A549 (cell line): ENCODE measurements around the gene ASGR1.

ENCODE experiments used
- MAX ChIP-seq: IDR thresholded peaks from 2 replicates; pipeline ENCODE4 v1.6.1; 2012
- POLR2A ChIP-seq: IDR thresholded peaks from 2 replicates; pipeline ENCODE4 v1.6.1; 2012; ENCODE audit warnings: mild to moderate bottlenecking, low read length
- RNF2 ChIP-seq: fragments of 200-600 bp; sonication (generic); IDR thresholded peaks from 2 replicates; pipeline ENCODE4 v1.6.1; 2016; ENCODE audit warnings: low read depth, mild to moderate bottlenecking, antibody characterized with exemption, moderate library complexity, borderline replicate concordance
- ZFP36 ChIP-seq: fragments of 450-650 bp; IDR thresholded peaks from 2 replicates; pipeline ENCODE4 v1.6.1; 2014; ENCODE audit warnings: borderline replicate concordance; ENCODE audit not compliant: partially characterized antibody
- TF ChIP-seq, protein P1 (sequence below): IDR thresholded peaks from 2 replicates; pipeline ENCODE4 v1.6.1; 2012; ENCODE audit warnings: low read depth, borderline replicate concordance

DNA sequence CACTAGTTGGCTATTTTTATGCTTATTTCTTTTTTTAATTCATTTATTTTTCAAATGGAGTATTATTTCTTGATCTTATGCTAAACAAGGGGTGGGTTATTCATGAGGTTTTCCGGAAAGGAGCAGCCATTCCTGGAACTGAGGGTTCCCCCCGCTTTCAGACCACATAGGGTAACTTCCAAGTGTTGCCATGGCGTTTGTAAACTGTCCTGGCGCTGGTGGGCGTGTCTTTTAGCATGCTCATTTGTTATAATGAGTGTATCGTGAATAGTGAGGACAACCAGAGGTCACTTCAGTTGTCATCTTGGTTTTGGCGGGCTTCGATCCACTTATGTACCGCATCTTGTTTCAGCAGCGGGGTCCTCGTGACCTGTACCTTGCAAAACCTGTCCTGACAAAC lies 35.0 kb downstream of the ASGR1 start:
- TF ChIP-seq MAX (no peak), RNF2 (no peak), ZFP36 (no peak), POLR2A (no peak)
- TF ChIP-seq, protein P1, sequence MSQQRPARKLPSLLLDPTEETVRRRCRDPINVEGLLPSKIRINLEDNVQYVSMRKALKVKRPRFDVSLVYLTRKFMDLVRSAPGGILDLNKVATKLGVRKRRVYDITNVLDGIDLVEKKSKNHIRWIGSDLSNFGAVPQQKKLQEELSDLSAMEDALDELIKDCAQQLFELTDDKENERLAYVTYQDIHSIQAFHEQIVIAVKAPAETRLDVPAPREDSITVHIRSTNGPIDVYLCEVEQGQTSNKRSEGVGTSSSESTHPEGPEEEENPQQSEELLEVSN, result no peak
